Sigmoid colon (tissue), 4 donors: ENCODE results near the gene LARGE1.

Experiments
- CTCF ChIP-seq, 4 experiments: fragments of 450-650 bp in 3 of 4; fragments of 200-600 bp in 1 of 4; IDR thresholded peaks; one replicate each; pipeline ENCODE4 v1.5.1; 2016 to 2019; ENCODE audit warnings: antibody characterized with exemption in 4 of 4, mild to moderate bottlenecking in 3 of 4, moderate library complexity in 2 of 4
- POLR2AphosphoS5 ChIP-seq, 4 donors: sonication (generic); formaldehyde crosslinking; IDR thresholded peaks; one replicate each; pipeline ENCODE4 v1.6.1; 2017; ENCODE audit warnings: antibody characterized with exemption in 4 of 4

- TF ChIP-seq CTCF (IDR thresholded peaks at IDR 0.05) (no peak), POLR2AphosphoS5 (IDR thresholded peaks at IDR 0.05) (no peak)
Observed at GRCh38 chr22:33524511-33525260, 395.6 kb downstream of the LARGE1 start.
